Muscle layer of colon (tissue), 2 donors: ENCODE results near the gene IRX6.

Experiments
- H3K27ac ChIP-seq: one replicate; pipeline ENCODE4 v1.7.0; 2013; ENCODE audit warnings: low read depth, mild to moderate bottlenecking, low read length, moderate library complexity
- H3K27me3 ChIP-seq, 2 donors: one replicate each; pipeline ENCODE4 v1.7.0; 2013; ENCODE audit warnings: low read length in 2 of 2, mild to moderate bottlenecking in 2 of 2; ENCODE audit not compliant: insufficient read depth in 2 of 2, control insufficient read depth in 1 of 2
- H3K36me3 ChIP-seq: one replicate; pipeline ENCODE4 v1.7.0; 2013; ENCODE audit warnings: mild to moderate bottlenecking, low read length; ENCODE audit not compliant: insufficient read depth
- H3K4me1 ChIP-seq: one replicate; pipeline ENCODE4 v1.7.0; 2013; ENCODE audit warnings: mild to moderate bottlenecking, low read length; ENCODE audit not compliant: insufficient read depth
- H3K4me3 ChIP-seq, 2 donors: one replicate each; pipeline ENCODE4 v1.7.0; 2013; ENCODE audit warnings: low read length in 2 of 2, low read depth in 1 of 2, mild to moderate bottlenecking in 1 of 2, moderate library complexity in 1 of 2
- H3K9ac ChIP-seq: one replicate; pipeline ENCODE4 v1.7.0; 2013; ENCODE audit warnings: low read length
- H3K9me3 ChIP-seq: one replicate; pipeline ENCODE4 v1.7.0; 2013; ENCODE audit warnings: mild to moderate bottlenecking, low read length
- donor health status: abdominal sarcoma.
- donor health status: Adenocarcinoma of cecum.

The IRX6 gene

GRCh38 chr16:55324285-55325079 is 479 bp downstream of the IRX6 start:
- Histone ChIP-seq H3K9me3 (no peaks in the 10 kb centered on the region), H3K27me3 (peaks cover 9 to 35% of the 10 kb centered on the region in 2 donors), H3K4me3 (no peak overlapping the region), H3K27ac (no peak overlapping the region), H3K36me3 (no peaks in the 10 kb centered on the region), H3K4me1 (no peaks in the 10 kb centered on the region), H3K9ac (no peak overlapping the region)

GRCh38 chr16:55325080-55325447 is 1.1 kb downstream of the IRX6 start:
- Histone ChIP-seq H3K4me3 (no peak overlapping the region), H3K27ac (no peak overlapping the region), H3K9me3 (no peaks in the 10 kb centered on the region), H3K36me3 (no peaks in the 10 kb centered on the region), H3K4me1 (no peaks in the 10 kb centered on the region), H3K9ac (no peak overlapping the region), H3K27me3 (peaks cover 15 to 37% of the 10 kb centered on the region in 2 donors)

- Histone ChIP-seq H3K9me3 (no peaks in the 10 kb centered on the region), H3K4me3 (no peak overlapping the region), H3K27me3 (peaks cover 20 to 42% of the 10 kb centered on the region in 2 donors), H3K9ac (no peak overlapping the region), H3K36me3 (no peaks in the 10 kb centered on the region), H3K27ac (no peak overlapping the region), H3K4me1 (no peaks in the 10 kb centered on the region)
Measured at GRCh38 chr16:55325458-55326109, 1.6 kb downstream of the IRX6 start.

GRCh38 chr16:55326261-55327092 is 2.5 kb downstream of the IRX6 start:
- H3K9ac ChIP-seq, result no peak overlapping the region
- H3K4me1 ChIP-seq, result no peaks in the 10 kb centered on the region
- no peaks in the 10 kb centered on the region for H3K36me3 ChIP-seq
- H3K27me3 ChIP-seq, result peaks cover 20 to 49% of the 10 kb centered on the region in 2 donors
- H3K27ac ChIP-seq, result no peak overlapping the region
- no peaks in the 10 kb centered on the region for H3K9me3 ChIP-seq
- H3K4me3 ChIP-seq, result no peak overlapping the region

- no peak overlapping the region for H3K4me3 ChIP-seq
- H3K27ac ChIP-seq, result no peak overlapping the region
- no peaks in the 10 kb centered on the region for H3K9me3 ChIP-seq
- H3K9ac ChIP-seq, result no peak overlapping the region
- H3K27me3 ChIP-seq, result peaks cover 15 to 52% of the 10 kb centered on the region in 2 donors
- H3K36me3 ChIP-seq, result no peaks in the 10 kb centered on the region
- no peaks in the 10 kb centered on the region for H3K4me1 ChIP-seq
Measured at GRCh38 chr16:55328611-55329569, 4.9 kb downstream of the IRX6 start.

- no peak overlapping the region for H3K27ac ChIP-seq
- peaks cover 15 to 43% of the 10 kb centered on the region in 2 donors for H3K27me3 ChIP-seq
- H3K36me3 ChIP-seq, result no peaks in the 10 kb centered on the region
- H3K4me3 ChIP-seq, result no peak overlapping the region
- no peaks in the 10 kb centered on the region for H3K9me3 ChIP-seq
- no peaks in the 10 kb centered on the region for H3K4me1 ChIP-seq
- H3K9ac ChIP-seq, result no peak overlapping the region
Measured at GRCh38 chr16:55329791-55330428, 5.9 kb downstream of the IRX6 start.

- Histone ChIP-seq H3K9me3 (no peaks in the 10 kb centered on the region), H3K4me1 (no peaks in the 10 kb centered on the region), H3K27ac (no peak overlapping the region), H3K27me3 (peaks cover 10 to 40% of the 10 kb centered on the region in 2 donors), H3K4me3 (no peak overlapping the region), H3K36me3 (no peaks in the 10 kb centered on the region), H3K9ac (no peak overlapping the region)
Measured at GRCh38 chr16:55330781-55331647, 7.0 kb downstream of the IRX6 start.

GRCh38 chr16:55331648-55332185 is 7.7 kb downstream of the IRX6 start:
- Histone ChIP-seq H3K9me3 (no peaks in the 10 kb centered on the region), H3K4me3 (no peak overlapping the region), H3K9ac (no peak overlapping the region), H3K36me3 (no peaks in the 10 kb centered on the region), H3K27ac (no peak overlapping the region), H3K4me1 (no peaks in the 10 kb centered on the region), H3K27me3 (peaks cover 10 to 40% of the 10 kb centered on the region in 2 donors)

GRCh38 chr16:55333684-55334083 is 9.7 kb downstream of the IRX6 start:
- Histone ChIP-seq H3K9me3 (no peaks in the 10 kb centered on the region), H3K27me3 (peaks cover 10 to 31% of the 10 kb centered on the region in 2 donors), H3K4me3 (no peak overlapping the region), H3K4me1 (no peaks in the 10 kb centered on the region), H3K27ac (no peak overlapping the region), H3K36me3 (no peaks in the 10 kb centered on the region), H3K9ac (no peak overlapping the region)
